Measurements from ENCODE around the gene HTT-AS.

DNA sequence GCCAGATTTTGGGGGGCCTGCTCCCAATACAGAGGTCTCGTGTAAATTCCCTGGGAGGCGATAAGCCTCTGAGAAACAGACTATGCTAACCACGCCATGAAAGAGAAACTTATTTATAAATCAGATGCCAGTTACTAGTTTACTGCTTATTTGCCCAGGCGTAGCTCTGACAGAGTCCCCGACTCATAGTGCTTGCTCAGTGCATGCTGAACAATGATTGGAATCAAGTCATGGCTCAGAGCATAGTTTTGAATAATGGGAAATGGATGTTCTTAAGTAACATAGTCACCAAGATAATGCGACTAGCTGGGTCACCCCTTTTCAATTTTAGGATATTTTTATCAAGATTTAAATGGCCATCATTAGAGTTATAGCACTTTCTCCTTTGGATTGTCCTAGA lies 40.0 kb upstream of the HTT-AS start:
- no peak for TF ChIP-seq CTCF (IDR thresholded peaks at IDR 0.05; ENCODE audit: low read depth, low read length)
- no peak for TF ChIP-seq POLR2A (IDR thresholded peaks at IDR 0.05; ENCODE audit: extremely low read depth, insufficient read length)
- no peak for TF ChIP-seq MAX (IDR thresholded peaks at IDR 0.05; ENCODE audit: low read depth, low read length)
- no peak for TF ChIP-seq MYC (IDR thresholded peaks at IDR 0.05; ENCODE audit: low read depth, low read length)

Data from NB4 (cell line).